SJSA1 (cell line): ENCODE results near the gene SP5. TPM values are rescaled to one million over a fixed set of nuclear protein-coding genes. Genes with fewer than 3 reads are reported as not detected.

Experiments
- DNase-seq, 2 experiments: peaks; one replicate each; pipeline ENCODE4 v3.0.0-alpha.2; 2015 to 2020; ENCODE audit warnings: low spot score in 2 of 2, low read depth in 1 of 2
- H3K27ac ChIP-seq: fragments of 250-450 bp; sonication (Bioruptor Pico); 2 replicates; pipeline ENCODE4 v1.5.1; 2020; ENCODE audit warnings: mild to moderate bottlenecking, moderate library complexity
- H3K27me3 ChIP-seq: fragments of 250-450 bp; sonication (Bioruptor Pico); replicated peaks from 2 replicates; pipeline ENCODE4 v1.5.1; 2020; ENCODE audit warnings: mild to moderate bottlenecking, moderate library complexity
- H3K36me3 ChIP-seq: fragments of 250-450 bp; sonication (Bioruptor Pico); 2 replicates; pipeline ENCODE4 v1.5.1; 2020; ENCODE audit warnings: mild to moderate bottlenecking
- H3K4me1 ChIP-seq: fragments of 250-450 bp; sonication (Bioruptor Pico); replicated peaks from 2 replicates; pipeline ENCODE4 v1.6.1; 2021; ENCODE audit warnings: mild to moderate bottlenecking
- H3K4me3 ChIP-seq: fragments of 250-450 bp; sonication (Bioruptor Pico); 2 replicates; pipeline ENCODE4 v1.5.1; 2020; ENCODE audit warnings: mild to moderate bottlenecking
- H3K9me3 ChIP-seq: fragments of 250-450 bp; sonication (Bioruptor Pico); replicated peaks from 2 replicates; pipeline ENCODE4 v1.5.1; 2020; ENCODE audit warnings: mild to moderate bottlenecking
- total RNA-seq: library from RNA; depleted of rRNA; stranded (reverse); fragments of >200 nt; shearing (Covaris generic); gene quantifications from 2 replicates; pipeline ENCODE4 v1.2.3, GENCODE V29; 2014; rRNA removed

The SP5 gene
- total RNA-seq, 1 experiment from 2014 or later = 4.3 TPM

DNA sequence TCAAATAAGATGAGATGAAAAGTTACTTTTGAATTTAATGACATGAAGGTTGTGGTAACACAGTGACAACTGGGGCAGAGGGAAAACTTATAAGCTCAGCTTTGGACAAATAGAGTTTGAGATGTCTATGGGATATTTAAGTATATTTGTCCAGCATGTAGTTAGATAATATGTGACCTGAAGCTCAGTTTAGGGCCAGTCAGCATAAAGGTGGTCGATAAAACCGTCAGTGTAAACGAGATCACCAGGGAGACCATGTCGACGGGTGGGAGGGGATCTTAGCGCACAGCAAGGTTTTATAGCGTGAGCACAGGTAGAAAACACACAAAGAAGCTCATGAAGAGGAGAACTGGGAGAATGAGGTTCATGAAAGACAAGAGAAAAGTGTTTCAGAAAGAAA lies 47.6 kb downstream of the SP5 start:
- Histone ChIP-seq H3K4me3 (no peak overlapping the region), H3K9me3 (no peaks in the 10 kb centered on the region), H3K4me1 (peaks cover 16% of the 10 kb centered on the region), H3K27me3 (no peaks in the 10 kb centered on the region), H3K27ac (no peak overlapping the region), H3K36me3 (no peaks in the 10 kb centered on the region)
- DNase-seq = no peak

DNA sequence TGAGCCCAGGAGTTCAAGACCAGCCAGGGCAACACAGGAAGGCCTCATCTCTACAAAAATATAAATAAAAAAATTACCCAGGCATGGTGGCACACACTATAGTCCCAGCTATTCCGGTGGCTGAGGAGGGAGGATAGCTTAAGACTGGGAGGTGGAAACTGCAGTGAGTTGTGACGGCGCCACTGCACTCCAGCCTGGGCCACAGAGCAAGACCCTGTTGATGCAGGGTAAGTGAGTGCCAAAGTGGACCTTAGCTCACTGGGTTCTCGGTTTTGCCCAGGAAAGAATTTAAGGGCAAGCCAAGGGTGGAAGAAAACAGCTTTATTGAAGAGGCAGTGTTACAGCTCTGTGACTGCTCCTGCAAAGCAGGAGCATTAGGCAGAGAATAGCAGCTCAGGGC lies 48.1 kb downstream of the SP5 start:
- no peak for DNase-seq
- no peak overlapping the region for H3K27ac ChIP-seq
- no peaks in the 10 kb centered on the region for H3K27me3 ChIP-seq
- H3K9me3 ChIP-seq = no peaks in the 10 kb centered on the region
- no peaks in the 10 kb centered on the region for H3K36me3 ChIP-seq
- H3K4me3 ChIP-seq = no peak overlapping the region
- peaks cover 16% of the 10 kb centered on the region for H3K4me1 ChIP-seq

DNA sequence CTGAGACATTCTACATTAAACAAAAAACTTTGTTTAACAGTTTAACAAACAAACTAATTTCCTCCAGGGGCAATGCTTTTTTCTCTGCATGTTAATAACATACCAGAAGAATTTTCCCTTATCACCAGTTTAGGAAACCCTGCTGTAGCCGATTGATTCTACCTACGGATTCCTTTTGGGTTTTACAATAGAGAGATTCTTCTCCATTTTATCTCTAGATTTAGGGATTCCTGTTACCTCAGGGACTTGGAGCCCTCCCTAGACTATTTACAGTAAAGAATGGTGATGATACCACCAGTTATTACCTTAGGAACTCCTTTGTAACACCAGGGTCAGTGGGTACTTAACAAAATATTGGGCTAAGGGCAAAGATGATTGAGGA lies 49.7 kb downstream of the SP5 start:
- DNase-seq = no peak

DNA sequence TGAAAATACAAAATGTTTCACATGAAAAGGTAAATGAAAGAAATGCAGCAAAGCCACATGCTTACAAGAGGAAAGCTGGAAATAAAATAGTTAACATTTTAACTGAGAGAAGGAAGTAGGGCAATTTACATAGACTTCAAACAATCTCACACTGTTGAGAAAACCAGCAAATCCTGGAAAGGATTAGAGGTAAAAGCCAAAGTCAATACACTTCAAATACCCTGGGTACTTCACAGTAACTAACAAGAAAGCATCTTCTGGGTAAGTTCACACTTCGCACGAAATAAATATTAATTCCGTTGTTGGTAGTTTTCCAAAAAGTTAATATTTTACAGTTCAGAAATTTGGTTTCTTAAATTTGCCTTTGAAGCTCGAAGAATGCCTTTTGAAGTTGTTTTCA lies 51.6 kb downstream of the SP5 start:
- H3K27ac ChIP-seq = no peak overlapping the region
- no peaks in the 10 kb centered on the region for H3K36me3 ChIP-seq
- H3K4me1 ChIP-seq = peaks cover 23% of the 10 kb centered on the region
- peaks cover 8% of the 10 kb centered on the region; the same call in 1 of the 2 replicates for H3K27me3 ChIP-seq
- DNase-seq = no peak
- H3K4me3 ChIP-seq = no peak overlapping the region
- H3K9me3 ChIP-seq = no peaks in the 10 kb centered on the region

More for the DNA sequence above, 49.7 kb downstream of the SP5 start:
- Histone ChIP-seq H3K27me3 (no peaks in the 10 kb centered on the region), H3K27ac (no peak overlapping the region), H3K4me1 (peaks cover 16% of the 10 kb centered on the region), H3K36me3 (no peaks in the 10 kb centered on the region), H3K4me3 (no peak overlapping the region), H3K9me3 (no peaks in the 10 kb centered on the region)

Other genes with a start within 250 kb of the SP5 start
- gene ERICH2, start 55.0 kb downstream of the SP5 start, total RNA-seq = not detected in 2 replicates
- gene GAD1, start 101.5 kb downstream of the SP5 start, total RNA-seq = 0.21 and 2.8 TPM in 2 replicates
- 18.8 and 45.2 TPM in 2 replicates for gene GORASP2, start 213.9 kb downstream of the SP5 start, total RNA-seq